ENCODE data around the gene GULP1.
"Not testable (repeated sequence)": the region's sequence is repeated elsewhere in the genome, so short reads cannot be mapped to it uniquely, and the experiment has no call there.

Gene GULP1

DNA sequence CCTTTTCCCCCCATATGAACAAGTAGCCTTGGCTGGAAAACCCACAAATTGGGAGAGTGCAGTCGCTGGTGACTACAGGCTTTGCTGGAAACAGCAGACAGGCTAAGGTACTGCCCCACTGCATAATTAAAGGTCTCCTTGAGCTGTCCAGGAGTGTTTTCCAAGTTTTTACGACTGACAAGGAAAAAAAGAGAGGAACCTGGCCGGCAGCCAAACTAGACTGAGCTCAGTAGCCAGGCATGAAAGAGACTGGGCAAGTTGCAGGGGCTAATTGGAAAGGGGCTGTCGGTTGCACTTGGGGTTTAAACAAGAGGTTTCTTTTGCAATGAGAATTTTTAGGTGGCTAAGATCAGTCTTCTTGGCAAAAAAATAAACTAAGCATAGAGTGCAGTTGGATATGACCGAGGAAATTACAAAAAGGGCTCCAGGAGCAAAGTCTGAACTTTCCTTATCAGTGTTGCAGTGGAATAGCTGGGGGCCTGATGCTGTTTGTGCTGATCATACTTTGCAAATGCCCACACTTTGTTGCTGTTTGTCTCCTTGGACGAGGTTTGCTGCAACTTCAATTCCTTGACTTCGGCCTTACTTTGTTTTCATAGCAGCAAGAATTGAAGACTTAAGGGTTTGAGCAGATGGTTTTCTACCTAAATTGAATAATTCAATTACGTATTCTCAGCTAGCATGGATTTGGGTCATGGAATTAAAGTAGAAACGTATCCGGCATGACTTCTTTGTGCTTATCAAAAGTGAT, 2.1 kb downstream of the GULP1 start:
- H3K4me3 ChIP-seq (ENCODE audit: low read depth in 1 of 2, low read length in 2 of 2) = peak overlapping the region; percentile 10 to 73
- no peaks in the 10 kb centered on the region for H3K9me3 ChIP-seq (ENCODE audit: low read length)
- peak overlapping the region; percentile 97 for H3K27ac ChIP-seq (ENCODE audit: low read depth, low read length)
- H3K27me3 ChIP-seq (ENCODE audit: control insufficient read depth in 1 of 2, insufficient read depth in 2 of 2, low read length in 2 of 2) = no peaks in the 10 kb centered on the region
- no peaks in the 10 kb centered on the region for H3K36me3 ChIP-seq (ENCODE audit: insufficient read depth, low read length)
- peak overlapping the region; percentile 79 for H3K9ac ChIP-seq (ENCODE audit: low read length)
- peaks cover 5% of the 10 kb centered on the region for H3K4me1 ChIP-seq (ENCODE audit: insufficient read depth, low read length)

DNA sequence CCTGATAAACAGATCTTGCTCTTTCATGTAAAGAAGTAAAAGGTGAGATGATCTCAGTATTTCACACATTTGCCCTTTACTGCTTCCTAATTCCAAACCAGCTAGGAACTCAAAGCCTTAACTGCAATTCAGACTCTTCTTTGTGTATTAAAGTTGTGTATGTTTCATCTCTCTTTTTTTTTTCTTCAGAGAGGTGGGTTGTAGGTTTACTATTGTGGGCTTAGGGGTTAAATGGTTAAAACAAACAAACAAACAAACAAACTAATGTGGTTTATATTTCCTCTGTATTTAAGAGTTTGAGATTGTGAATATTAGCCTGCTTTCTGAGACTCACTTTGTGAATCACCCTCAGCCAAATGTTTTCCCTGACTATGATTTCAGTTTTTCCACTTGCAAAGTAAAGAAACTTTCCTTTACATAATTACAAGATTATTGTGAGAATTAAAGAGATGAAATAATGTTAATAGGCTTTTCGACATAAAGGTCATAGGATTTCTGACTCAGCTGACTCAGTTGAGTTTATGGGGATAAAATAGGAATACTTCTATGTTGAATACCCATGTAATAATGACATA, 2.8 kb downstream of the GULP1 start:
- Histone ChIP-seq H3K4me1 (ENCODE audit: insufficient read depth, low read length) (peaks cover 5% of the 10 kb centered on the region), H3K9ac (ENCODE audit: low read length) (peak overlapping the region; percentile 10), H3K4me3 (ENCODE audit: low read depth in 1 of 2, low read length in 2 of 2) (peak overlapping the region in 1 of 2 donors; percentile 73), H3K27ac (ENCODE audit: low read depth, low read length) (peak overlapping the region; percentile 97), H3K9me3 (ENCODE audit: low read length) (no peaks in the 10 kb centered on the region), H3K36me3 (ENCODE audit: insufficient read depth, low read length) (no peaks in the 10 kb centered on the region), H3K27me3 (ENCODE audit: control insufficient read depth in 1 of 2, insufficient read depth in 2 of 2, low read length in 2 of 2) (no peaks in the 10 kb centered on the region)

DNA sequence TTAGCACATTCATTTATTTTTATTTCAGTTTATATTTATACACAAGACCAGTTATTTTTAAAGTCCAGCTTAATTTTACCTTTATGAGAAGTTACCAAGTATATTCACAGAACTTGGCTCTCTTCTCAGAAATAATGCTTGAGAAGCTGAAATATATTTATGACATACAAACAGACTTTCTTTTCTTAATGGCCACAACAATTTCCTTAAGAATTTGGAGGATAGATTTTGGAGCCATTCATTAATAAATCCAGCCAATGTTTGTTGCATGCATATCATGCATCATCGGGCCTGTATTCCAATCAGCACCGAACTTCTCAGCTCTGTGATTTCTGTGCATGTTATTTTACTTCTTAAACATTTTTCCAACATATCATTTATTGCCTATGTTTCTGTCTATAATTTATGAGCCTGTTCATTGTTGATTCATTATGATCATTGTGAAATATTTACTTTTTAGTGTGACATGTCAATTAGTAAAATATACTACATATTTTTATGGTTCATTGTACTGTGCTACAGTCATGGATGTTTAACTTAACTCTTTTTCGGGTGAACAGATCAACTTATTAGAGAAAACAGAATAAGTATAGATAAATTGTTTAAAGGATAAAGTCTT, 3.5 kb downstream of the GULP1 start:
- Histone ChIP-seq H3K36me3 (ENCODE audit: insufficient read depth, low read length) (no peaks in the 10 kb centered on the region), H3K27me3 (ENCODE audit: control insufficient read depth in 1 of 2, insufficient read depth in 2 of 2, low read length in 2 of 2) (no peaks in the 10 kb centered on the region), H3K9me3 (ENCODE audit: low read length) (no peaks in the 10 kb centered on the region), H3K9ac (ENCODE audit: low read length) (no peak overlapping the region), H3K27ac (ENCODE audit: low read depth, low read length) (peak overlapping the region; percentile 26), H3K4me1 (ENCODE audit: insufficient read depth, low read length) (peaks cover 5% of the 10 kb centered on the region), H3K4me3 (ENCODE audit: low read depth in 1 of 2, low read length in 2 of 2) (peak overlapping the region in 1 of 2 donors; percentile 73)

- no peak overlapping the region for H3K4me3 ChIP-seq (ENCODE audit: low read depth in 1 of 2, low read length in 2 of 2)
- peaks cover 5% of the 10 kb centered on the region for H3K4me1 ChIP-seq (ENCODE audit: insufficient read depth, low read length)
- no peak overlapping the region for H3K9ac ChIP-seq (ENCODE audit: low read length)
- H3K36me3 ChIP-seq (ENCODE audit: insufficient read depth, low read length) = no peaks in the 10 kb centered on the region
- no peak overlapping the region for H3K27ac ChIP-seq (ENCODE audit: low read depth, low read length)
- H3K27me3 ChIP-seq (ENCODE audit: control insufficient read depth in 1 of 2, insufficient read depth in 2 of 2, low read length in 2 of 2) = no peaks in the 10 kb centered on the region
- no peaks in the 10 kb centered on the region for H3K9me3 ChIP-seq (ENCODE audit: low read length)
Observed at GRCh38 chr2:188297978-188298377, 6.3 kb downstream of the GULP1 start.

DNA sequence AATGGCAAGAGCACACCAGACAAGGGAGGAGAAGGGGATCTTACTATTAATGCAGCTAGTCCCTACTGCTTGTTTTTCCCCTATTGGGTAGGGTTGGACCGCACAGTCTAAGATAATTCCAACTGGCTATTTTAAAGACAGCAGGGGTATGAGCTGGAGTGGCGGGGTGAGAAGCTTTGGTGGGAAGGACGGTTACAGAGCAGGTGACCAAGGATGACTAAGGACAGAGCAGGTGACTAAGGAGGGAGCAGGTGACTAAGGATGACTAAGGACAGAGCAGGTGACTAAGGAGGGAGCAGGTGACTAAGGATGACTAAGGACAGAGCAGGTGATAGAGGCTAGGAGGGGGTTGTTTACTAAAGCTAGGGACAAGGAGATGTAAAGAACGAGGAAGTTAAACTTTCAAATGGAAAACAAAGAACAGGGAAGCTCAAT, 7.3 kb downstream of the GULP1 start:
- not testable (repeated sequence) for H3K9ac ChIP-seq (ENCODE audit: low read length); H3K4me3 ChIP-seq (ENCODE audit: low read depth in 1 of 2, low read length in 2 of 2); H3K27ac ChIP-seq (ENCODE audit: low read depth, low read length); H3K9me3 ChIP-seq (ENCODE audit: low read length); H3K4me1 ChIP-seq (ENCODE audit: insufficient read depth, low read length); H3K36me3 ChIP-seq (ENCODE audit: insufficient read depth, low read length); H3K27me3 ChIP-seq (ENCODE audit: control insufficient read depth in 1 of 2, insufficient read depth in 2 of 2, low read length in 2 of 2)

DNA sequence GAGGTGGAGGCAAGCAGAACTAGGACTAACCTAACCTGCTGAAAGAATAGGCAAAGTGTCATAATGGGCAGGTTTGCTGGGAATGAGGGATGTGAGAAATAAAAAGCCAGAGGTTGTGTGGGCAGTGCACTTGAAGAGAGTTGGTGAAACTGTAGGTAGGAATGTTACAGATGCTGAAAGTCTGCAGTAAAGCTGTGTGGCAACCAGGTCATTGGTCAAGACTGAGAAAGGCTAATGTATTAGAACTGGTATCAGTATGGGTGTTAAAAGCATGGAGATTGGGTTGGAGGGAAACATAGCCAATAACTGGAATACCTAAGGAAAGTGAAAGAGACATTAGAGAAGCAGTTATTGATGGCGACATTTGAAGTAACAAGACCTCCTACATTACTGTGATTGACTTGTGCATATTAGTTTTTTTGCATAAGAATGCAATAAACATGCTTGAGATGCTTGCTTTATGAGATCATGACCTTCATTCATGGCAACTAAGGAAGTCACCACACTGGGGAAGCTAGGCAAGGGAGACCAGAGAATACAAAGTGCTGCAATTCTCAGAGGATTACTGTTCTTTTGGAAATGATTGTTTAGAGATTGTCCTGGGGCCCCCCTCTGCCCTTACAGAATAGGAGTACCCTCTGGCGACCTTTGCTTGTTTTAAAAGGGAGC, 11.8 kb downstream of the GULP1 start:
- Histone ChIP-seq H3K36me3 (ENCODE audit: insufficient read depth, low read length) (no peaks in the 10 kb centered on the region), H3K4me3 (ENCODE audit: low read depth in 1 of 2, low read length in 2 of 2) (no peak overlapping the region), H3K27ac (ENCODE audit: low read depth, low read length) (no peak overlapping the region), H3K9ac (ENCODE audit: low read length) (no peak overlapping the region), H3K9me3 (ENCODE audit: low read length) (no peaks in the 10 kb centered on the region), H3K4me1 (ENCODE audit: insufficient read depth, low read length) (peaks cover 8% of the 10 kb centered on the region), H3K27me3 (ENCODE audit: control insufficient read depth in 1 of 2, insufficient read depth in 2 of 2, low read length in 2 of 2) (no peaks in the 10 kb centered on the region)

- H3K4me1 ChIP-seq (ENCODE audit: insufficient read depth, low read length) = peaks cover 8% of the 10 kb centered on the region
- H3K36me3 ChIP-seq (ENCODE audit: insufficient read depth, low read length) = no peaks in the 10 kb centered on the region
- no peak overlapping the region for H3K27ac ChIP-seq (ENCODE audit: low read depth, low read length)
- H3K9ac ChIP-seq (ENCODE audit: low read length) = no peak overlapping the region
- H3K4me3 ChIP-seq (ENCODE audit: low read depth in 1 of 2, low read length in 2 of 2) = no peak overlapping the region
- no peaks in the 10 kb centered on the region for H3K27me3 ChIP-seq (ENCODE audit: control insufficient read depth in 1 of 2, insufficient read depth in 2 of 2, low read length in 2 of 2)
- H3K9me3 ChIP-seq (ENCODE audit: low read length) = no peaks in the 10 kb centered on the region
Observed at GRCh38 chr2:188305271-188305670, 13.6 kb downstream of the GULP1 start.

- Histone ChIP-seq H3K36me3 (ENCODE audit: insufficient read depth, low read length) (no peaks in the 10 kb centered on the region), H3K9me3 (ENCODE audit: low read length) (no peaks in the 10 kb centered on the region), H3K27me3 (ENCODE audit: control insufficient read depth in 1 of 2, insufficient read depth in 2 of 2, low read length in 2 of 2) (no peaks in the 10 kb centered on the region), H3K27ac (ENCODE audit: low read depth, low read length) (no peak overlapping the region), H3K4me3 (ENCODE audit: low read depth in 1 of 2, low read length in 2 of 2) (no peak overlapping the region), H3K4me1 (ENCODE audit: insufficient read depth, low read length) (peaks cover 8% of the 10 kb centered on the region), H3K9ac (ENCODE audit: low read length) (no peak overlapping the region)
Observed at GRCh38 chr2:188306271-188306670, 14.6 kb downstream of the GULP1 start.

DNA sequence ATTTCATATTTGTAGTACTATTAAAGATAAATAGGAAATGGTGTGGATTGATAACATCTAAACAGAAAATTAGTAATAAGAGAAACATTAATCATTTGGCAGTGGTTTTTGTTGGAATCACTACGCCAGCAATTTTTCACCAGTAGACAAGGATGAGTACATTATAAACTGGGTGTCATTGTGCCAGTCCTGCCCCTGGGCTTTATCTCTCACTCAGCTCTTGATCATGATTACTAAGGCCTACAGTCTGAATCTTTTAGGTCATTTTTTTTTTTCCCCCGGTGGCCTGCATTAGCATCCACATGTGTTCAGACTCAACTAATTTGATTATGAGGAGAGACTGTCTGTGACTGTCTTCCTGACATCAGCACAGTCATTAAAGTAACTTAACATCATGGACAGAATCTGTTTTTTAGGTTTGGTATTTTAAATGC, 16.2 kb downstream of the GULP1 start:
- Histone ChIP-seq H3K27ac (ENCODE audit: low read depth, low read length) (no peak overlapping the region), H3K27me3 (ENCODE audit: control insufficient read depth in 1 of 2, insufficient read depth in 2 of 2, low read length in 2 of 2) (no peaks in the 10 kb centered on the region), H3K9ac (ENCODE audit: low read length) (no peak overlapping the region), H3K9me3 (ENCODE audit: low read length) (no peaks in the 10 kb centered on the region), H3K4me1 (ENCODE audit: insufficient read depth, low read length) (peaks cover 8% of the 10 kb centered on the region), H3K4me3 (ENCODE audit: low read depth in 1 of 2, low read length in 2 of 2) (no peak overlapping the region), H3K36me3 (ENCODE audit: insufficient read depth, low read length) (no peaks in the 10 kb centered on the region)

DNA sequence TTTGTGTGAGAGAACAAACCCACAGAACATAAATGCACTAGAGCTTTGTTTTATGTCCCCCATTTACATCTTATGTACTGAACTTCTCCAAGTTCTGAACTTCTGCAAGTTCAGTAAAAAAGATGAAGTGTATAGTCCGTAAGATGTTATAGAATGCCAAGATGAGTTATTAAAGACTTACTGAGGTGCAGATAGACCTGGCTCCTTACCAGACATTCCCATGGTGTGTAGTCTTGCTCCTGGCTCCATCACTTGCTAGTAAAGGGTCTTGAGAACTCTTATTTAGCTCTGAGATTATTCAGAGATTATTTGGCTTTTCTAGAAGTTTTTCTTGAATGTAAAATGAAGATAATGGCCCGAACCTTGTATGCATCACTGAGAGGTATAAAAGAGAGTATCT, 16.8 kb downstream of the GULP1 start:
- Histone ChIP-seq H3K36me3 (ENCODE audit: insufficient read depth, low read length) (no peaks in the 10 kb centered on the region), H3K4me3 (ENCODE audit: low read depth in 1 of 2, low read length in 2 of 2) (no peak overlapping the region), H3K9me3 (ENCODE audit: low read length) (no peaks in the 10 kb centered on the region), H3K27ac (ENCODE audit: low read depth, low read length) (no peak overlapping the region), H3K9ac (ENCODE audit: low read length) (no peak overlapping the region), H3K4me1 (ENCODE audit: insufficient read depth, low read length) (peaks cover 8% of the 10 kb centered on the region), H3K27me3 (ENCODE audit: control insufficient read depth in 1 of 2, insufficient read depth in 2 of 2, low read length in 2 of 2) (no peaks in the 10 kb centered on the region)

GRCh38 chr2:188309364-188309763, 17.7 kb downstream of the GULP1 start:
- Histone ChIP-seq H3K4me3 (ENCODE audit: low read depth in 1 of 2, low read length in 2 of 2) (no peak overlapping the region), H3K36me3 (ENCODE audit: insufficient read depth, low read length) (no peaks in the 10 kb centered on the region), H3K9ac (ENCODE audit: low read length) (no peak overlapping the region), H3K27ac (ENCODE audit: low read depth, low read length) (no peak overlapping the region), H3K27me3 (ENCODE audit: control insufficient read depth in 1 of 2, insufficient read depth in 2 of 2, low read length in 2 of 2) (no peaks in the 10 kb centered on the region), H3K9me3 (ENCODE audit: low read length) (no peaks in the 10 kb centered on the region), H3K4me1 (ENCODE audit: insufficient read depth, low read length) (peaks cover 8% of the 10 kb centered on the region)
